Measurements from ENCODE around the gene KRT3. TPM values are rescaled to one million over a fixed set of nuclear protein-coding genes. Genes with fewer than 3 reads are reported as not detected.

Gene KRT3
- total RNA-seq, 2 donors from 2014 or later, result not detected

DNA sequence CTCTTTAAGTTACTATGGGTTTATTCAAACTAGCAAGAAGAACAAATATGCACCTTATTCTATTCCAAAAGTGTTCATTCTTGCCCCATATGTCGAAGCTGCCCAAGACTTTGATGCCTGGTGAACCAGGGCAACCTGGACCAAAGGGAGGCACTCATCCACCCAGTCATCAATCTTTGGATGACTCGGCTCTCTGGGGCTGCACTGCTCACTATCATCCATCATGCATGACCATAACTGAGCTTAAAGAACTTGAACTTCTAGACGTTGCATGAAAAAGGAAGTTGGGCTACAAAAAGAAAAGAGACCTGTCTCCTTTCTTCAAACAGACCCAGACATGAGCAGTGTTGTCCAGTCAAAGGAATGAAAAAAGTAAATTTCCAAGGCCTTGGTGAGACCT, 16.8 kb upstream of the KRT3 start:
- Histone ChIP-seq H3K9me3 (no peaks in the 10 kb centered on the region), H3K4me3 (no peak overlapping the region), H3K27me3 (replicated peaks; ENCODE audit: insufficient read depth) (peaks cover 8% of the 10 kb centered on the region), H3K27ac (no peak overlapping the region), H3K4me1 (replicated peaks) (no peaks in the 10 kb centered on the region), H3K36me3 (no peaks in the 10 kb centered on the region)
- no peak for TF ChIP-seq POLR2AphosphoS5 (IDR thresholded peaks at IDR 0.05)
- TF ChIP-seq, protein P1, sequence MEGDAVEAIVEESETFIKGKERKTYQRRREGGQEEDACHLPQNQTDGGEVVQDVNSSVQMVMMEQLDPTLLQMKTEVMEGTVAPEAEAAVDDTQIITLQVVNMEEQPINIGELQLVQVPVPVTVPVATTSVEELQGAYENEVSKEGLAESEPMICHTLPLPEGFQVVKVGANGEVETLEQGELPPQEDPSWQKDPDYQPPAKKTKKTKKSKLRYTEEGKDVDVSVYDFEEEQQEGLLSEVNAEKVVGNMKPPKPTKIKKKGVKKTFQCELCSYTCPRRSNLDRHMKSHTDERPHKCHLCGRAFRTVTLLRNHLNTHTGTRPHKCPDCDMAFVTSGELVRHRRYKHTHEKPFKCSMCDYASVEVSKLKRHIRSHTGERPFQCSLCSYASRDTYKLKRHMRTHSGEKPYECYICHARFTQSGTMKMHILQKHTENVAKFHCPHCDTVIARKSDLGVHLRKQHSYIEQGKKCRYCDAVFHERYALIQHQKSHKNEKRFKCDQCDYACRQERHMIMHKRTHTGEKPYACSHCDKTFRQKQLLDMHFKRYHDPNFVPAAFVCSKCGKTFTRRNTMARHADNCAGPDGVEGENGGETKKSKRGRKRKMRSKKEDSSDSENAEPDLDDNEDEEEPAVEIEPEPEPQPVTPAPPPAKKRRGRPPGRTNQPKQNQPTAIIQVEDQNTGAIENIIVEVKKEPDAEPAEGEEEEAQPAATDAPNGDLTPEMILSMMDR (IDR thresholded peaks at IDR 0.05), result no peak
- TF ChIP-seq POLR2A (IDR thresholded peaks at IDR 0.05), result no peak
- intact Hi-C loops (cut with DNase I), result no loop called here
- 78% methylated on average over 3 of the region's 3 CpGs for WGBS
- DNase-seq (ENCODE audit: low spot score), result no peak

DNA sequence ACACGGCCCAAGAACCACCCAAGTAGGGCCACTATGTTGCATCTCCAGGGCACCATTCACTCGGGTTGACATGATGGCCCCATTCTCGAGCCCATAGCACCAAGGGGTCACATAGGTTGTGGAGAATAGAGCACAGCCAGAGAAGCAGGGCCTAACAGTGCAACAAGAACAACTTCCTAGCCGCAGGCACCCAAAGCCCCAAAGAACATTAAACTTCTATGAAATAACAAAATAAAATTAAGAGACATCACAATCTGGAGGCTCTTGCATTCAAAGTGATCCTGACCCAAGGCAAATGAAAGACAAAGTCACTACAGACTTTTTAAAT, 16.1 kb upstream of the KRT3 start:
- peaks cover 15% of the 10 kb centered on the region for H3K27me3 ChIP-seq (replicated peaks; ENCODE audit: insufficient read depth)
- intact Hi-C loops (cut with DNase I), result no loop called here
- no peak for DNase-seq (ENCODE audit: low spot score)
- no peaks in the 10 kb centered on the region for H3K36me3 ChIP-seq
- WGBS, result 77% methylated on average over 4 of the region's 4 CpGs
- H3K9me3 ChIP-seq, result no peaks in the 10 kb centered on the region
- H3K27ac ChIP-seq, result no peak overlapping the region
- H3K4me3 ChIP-seq, result no peak overlapping the region
- no peaks in the 10 kb centered on the region for H3K4me1 ChIP-seq (replicated peaks)
- no peak for TF ChIP-seq POLR2AphosphoS5 (IDR thresholded peaks at IDR 0.05)
- TF ChIP-seq, protein P1 (IDR thresholded peaks at IDR 0.05), result no peak
- no peak for TF ChIP-seq POLR2A (IDR thresholded peaks at IDR 0.05)

DNA sequence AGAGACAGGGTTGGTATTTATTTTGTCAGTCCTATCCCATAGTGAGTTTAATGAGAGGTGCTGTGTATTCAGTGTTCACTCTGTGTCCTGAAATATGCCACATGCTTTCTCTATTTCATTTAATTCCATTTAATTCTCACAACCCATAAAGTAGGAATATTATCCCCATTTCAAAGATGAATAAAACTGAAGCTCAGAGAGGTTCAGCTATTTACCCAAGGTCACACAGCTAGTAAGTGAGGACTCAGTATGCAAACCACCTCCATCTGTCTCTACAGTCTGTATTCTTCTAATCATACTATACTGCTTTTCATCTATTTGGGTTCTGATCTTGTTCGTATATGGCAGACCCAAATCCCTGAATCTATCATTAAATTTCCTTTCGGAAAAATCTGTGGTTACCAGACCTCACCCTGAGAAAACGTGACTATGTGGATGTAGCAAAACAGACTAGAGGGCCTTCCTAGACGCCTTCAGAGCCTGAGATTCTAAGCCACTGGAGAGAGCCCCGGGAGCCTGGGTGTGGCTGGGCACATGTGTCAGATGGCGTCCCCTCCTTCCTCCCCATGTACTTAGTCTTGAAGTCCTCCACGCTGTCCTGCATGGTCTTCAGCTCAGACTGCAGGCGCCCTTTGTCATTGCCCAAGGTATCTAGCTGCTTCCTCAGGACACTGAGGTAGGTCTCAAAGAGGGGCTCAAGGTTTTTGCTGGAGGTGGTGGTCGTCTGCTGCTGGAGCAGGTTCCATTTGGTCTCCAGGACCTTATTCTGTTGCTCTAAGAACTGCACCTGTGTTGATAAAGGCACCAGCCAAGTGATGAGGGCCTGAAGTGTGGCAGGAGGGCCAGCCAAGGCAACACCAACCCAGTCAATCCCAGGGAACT, 15.5 kb upstream of the KRT3 start:
- Histone ChIP-seq H3K27me3 (replicated peaks; ENCODE audit: insufficient read depth) (peaks cover 15% of the 10 kb centered on the region), H3K36me3 (no peaks in the 10 kb centered on the region), H3K4me1 (replicated peaks) (no peaks in the 10 kb centered on the region), H3K9me3 (no peaks in the 10 kb centered on the region), H3K4me3 (no peak overlapping the region), H3K27ac (no peak overlapping the region)
- TF ChIP-seq POLR2AphosphoS5 (IDR thresholded peaks at IDR 0.05), result no peak
- TF ChIP-seq, protein P1 (IDR thresholded peaks at IDR 0.05), result no peak
- TF ChIP-seq POLR2A (IDR thresholded peaks at IDR 0.05), result no peak
- no peak for DNase-seq (ENCODE audit: low spot score)
- intact Hi-C loops (cut with DNase I), result no loop called here
- 89% methylated on average over 9 of the region's 9 CpGs for WGBS

DNA sequence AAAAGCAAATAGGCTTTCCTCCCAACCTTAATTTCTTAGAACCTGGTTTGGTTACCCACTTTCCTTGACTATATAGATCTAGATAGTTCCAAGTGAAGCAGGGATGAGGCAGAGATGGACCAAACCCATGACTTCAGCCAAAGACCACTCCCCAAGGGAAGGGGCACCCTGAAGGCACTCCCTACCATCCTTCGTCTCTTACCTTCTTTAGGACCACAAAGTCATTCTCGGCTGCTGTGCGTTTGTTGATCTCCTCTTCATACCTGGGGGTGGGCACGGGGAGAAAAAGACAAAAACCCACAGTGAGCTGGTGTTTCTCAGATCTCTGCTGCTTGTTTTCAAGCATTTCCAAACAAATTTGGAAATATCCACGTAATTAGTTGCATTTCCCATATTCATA, 14.6 kb upstream of the KRT3 start:
- 75% methylated on average over 5 of the region's 5 CpGs for WGBS
- Histone ChIP-seq H3K27me3 (replicated peaks; ENCODE audit: insufficient read depth) (peaks cover 19% of the 10 kb centered on the region), H3K4me1 (replicated peaks) (no peaks in the 10 kb centered on the region), H3K9me3 (no peaks in the 10 kb centered on the region), H3K36me3 (no peaks in the 10 kb centered on the region), H3K27ac (no peak overlapping the region), H3K4me3 (no peak overlapping the region)
- intact Hi-C loops (cut with DNase I), result no loop called here
- TF ChIP-seq, protein P1 (IDR thresholded peaks at IDR 0.05), result no peak
- no peak for TF ChIP-seq POLR2A (IDR thresholded peaks at IDR 0.05)
- no peak for TF ChIP-seq POLR2AphosphoS5 (IDR thresholded peaks at IDR 0.05)
- DNase-seq (ENCODE audit: low spot score), result no peak

DNA sequence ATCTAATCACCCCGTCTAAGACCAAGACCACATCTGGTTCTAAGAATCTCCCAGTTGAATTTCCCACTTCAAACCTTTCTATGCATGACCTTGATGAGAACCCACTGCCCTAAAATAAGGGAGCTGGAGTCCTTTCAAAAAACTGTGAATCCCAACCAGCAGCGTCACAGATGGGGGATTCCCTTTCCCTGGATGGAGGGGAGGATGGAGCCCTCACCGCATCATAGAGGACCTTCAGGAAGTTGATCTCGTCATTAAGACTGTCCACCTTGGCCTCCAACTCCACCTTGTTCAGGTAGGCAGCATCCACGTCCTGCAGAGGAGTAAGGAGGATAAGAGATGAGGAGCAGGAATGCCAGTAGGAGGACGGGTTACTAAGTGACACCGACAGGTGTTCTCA, 13.2 kb upstream of the KRT3 start:
- no peak overlapping the region for H3K4me3 ChIP-seq
- H3K4me1 ChIP-seq (replicated peaks), result no peaks in the 10 kb centered on the region
- no peaks in the 10 kb centered on the region for H3K9me3 ChIP-seq
- no peak overlapping the region for H3K27ac ChIP-seq
- no peaks in the 10 kb centered on the region for H3K36me3 ChIP-seq
- no peak for DNase-seq (ENCODE audit: low spot score)
- intact Hi-C loops (cut with DNase I), result no loop called here
- WGBS, result 88% methylated on average over 7 of the region's 7 CpGs
- TF ChIP-seq, protein P1 (IDR thresholded peaks at IDR 0.05), result no peak
- TF ChIP-seq POLR2A (IDR thresholded peaks at IDR 0.05) (no peak), POLR2AphosphoS5 (IDR thresholded peaks at IDR 0.05) (no peak)
- H3K27me3 ChIP-seq (replicated peaks; ENCODE audit: insufficient read depth), result peaks cover 22% of the 10 kb centered on the region
